Epidermal melanocyte (primary cell): ENCODE data around the gene DDX59.

ENCODE experiments used
- DNase-seq: peaks from one replicate; pipeline ENCODE4 v3.0.0; 2011; ENCODE audit warnings: low spot score; ENCODE audit not compliant: insufficient read length

DDX59 gene

GRCh38 chr1:200669314-200670241 lies at the start of gene DDX59:
TSS of gene DDX59 (minus strand) at chr1:200669907. CDS start at chr1:200666740, 3,167 bp downstream.
- DNase-seq, result peak; percentile 94

GRCh38 chr1:200714504-200715187 lies 44.9 kb upstream of the DDX59 start:
- DNase-seq, result no peak

GRCh38 chr1:200710166-200710565 lies 40.5 kb upstream of the DDX59 start:
- no peak for DNase-seq

- no peak for DNase-seq
These were observed 39.1 kb upstream of the DDX59 start for GRCh38 chr1:200708769-200709168.

GRCh38 chr1:200708161-200708560 lies 38.5 kb upstream of the DDX59 start:
- DNase-seq, result no peak

- DNase-seq, result no peak
These were observed 37.4 kb upstream of the DDX59 start for GRCh38 chr1:200707116-200707515.

GRCh38 chr1:200706111-200706814 lies 36.6 kb upstream of the DDX59 start:
- no peak for DNase-seq

GRCh38 chr1:200704986-200705500 lies 35.3 kb upstream of the DDX59 start:
- no peak for DNase-seq

GRCh38 chr1:200699871-200700270 lies 30.2 kb upstream of the DDX59 start:
- no peak for DNase-seq

GRCh38 chr1:200694738-200695137 lies 25.0 kb upstream of the DDX59 start:
- DNase-seq, result no peak

GRCh38 chr1:200693327-200693726 lies 23.6 kb upstream of the DDX59 start:
- DNase-seq, result no peak

- no peak for DNase-seq
These were observed 22.6 kb upstream of the DDX59 start for GRCh38 chr1:200692316-200692715.

- DNase-seq, result no peak
These were observed 16.9 kb upstream of the DDX59 start for GRCh38 chr1:200686620-200687019.

GRCh38 chr1:200684015-200684414 lies 14.3 kb upstream of the DDX59 start:
- no peak for DNase-seq

GRCh38 chr1:200683298-200683697 lies 13.6 kb upstream of the DDX59 start:
- DNase-seq, result no peak

- DNase-seq, result no peak
These were observed 11.5 kb upstream of the DDX59 start for GRCh38 chr1:200681231-200681630.

GRCh38 chr1:200676829-200677228 lies 7.1 kb upstream of the DDX59 start:
- DNase-seq, result no peak

- no peak for DNase-seq
These were observed 5.8 kb upstream of the DDX59 start for GRCh38 chr1:200675588-200675852.

GRCh38 chr1:200674838-200675587 lies 5.3 kb upstream of the DDX59 start:
- no peak for DNase-seq

- DNase-seq, result no peak
These were observed 4.5 kb upstream of the DDX59 start for GRCh38 chr1:200673952-200674823.
